Measurements from ENCODE around the gene FRMPD4.
A peak's percentile ranks its signal among the peaks of the same experiment; 100 is the strongest.
"Not testable (repeated sequence)": the region's sequence is repeated elsewhere in the genome, so short reads cannot be mapped to it uniquely, and the experiment has no call there.

The FRMPD4 gene

GRCh38 chrX:12138361-12139313, at the start of gene FRMPD4:
FRMPD4 (plus strand) TSS chrX:12138473; CDS start chrX:12138972, 499 bp downstream.
- no peak for DNase-seq

GRCh38 chrX:12089740-12090139, 48.5 kb upstream of the FRMPD4 start:
- no peak for DNase-seq

- no peak for DNase-seq
Observed at GRCh38 chrX:12113321-12113720, 25.0 kb upstream of the FRMPD4 start.

- DNase-seq = no peak
Observed at GRCh38 chrX:12115377-12115776, 22.9 kb upstream of the FRMPD4 start.

- DNase-seq = no peak
Observed at GRCh38 chrX:12118134-12118533, 20.1 kb upstream of the FRMPD4 start.

GRCh38 chrX:12128017-12128416, 10.3 kb upstream of the FRMPD4 start:
- DNase-seq = no peak

- no peak for DNase-seq
Observed at GRCh38 chrX:12137951-12138360, 317 bp upstream of the FRMPD4 start.

GRCh38 chrX:12139934-12140611, 1.8 kb downstream of the FRMPD4 start:
- no peak for DNase-seq

- no peak for DNase-seq
Observed at GRCh38 chrX:12141511-12141910, 3.2 kb downstream of the FRMPD4 start.

GRCh38 chrX:12142661-12143060, 4.4 kb downstream of the FRMPD4 start:
- DNase-seq = no peak

- no peak for DNase-seq
Observed at GRCh38 chrX:12145402-12145801, 7.1 kb downstream of the FRMPD4 start.

- no peak for DNase-seq
Observed at GRCh38 chrX:12149670-12150407, 11.6 kb downstream of the FRMPD4 start.

GRCh38 chrX:12153317-12153716, 15.0 kb downstream of the FRMPD4 start:
- DNase-seq = no peak

- DNase-seq = no peak
Observed at GRCh38 chrX:12153741-12154140, 15.5 kb downstream of the FRMPD4 start.

- no peak for DNase-seq
Observed at GRCh38 chrX:12159799-12160198, 21.5 kb downstream of the FRMPD4 start.

- no peak for DNase-seq
Observed at GRCh38 chrX:12162420-12162819, 24.1 kb downstream of the FRMPD4 start.

GRCh38 chrX:12164180-12164579, 25.9 kb downstream of the FRMPD4 start:
- not testable (repeated sequence) for DNase-seq

- no peak for DNase-seq
Observed at GRCh38 chrX:12170755-12171154, 32.5 kb downstream of the FRMPD4 start.

GRCh38 chrX:12174358-12174757, 36.1 kb downstream of the FRMPD4 start:
- DNase-seq = no peak

GRCh38 chrX:12197030-12197429, 58.8 kb downstream of the FRMPD4 start:
- no peak for DNase-seq

GRCh38 chrX:12206413-12206812, 68.1 kb downstream of the FRMPD4 start:
- no peak for DNase-seq

- peak; percentile 53 for DNase-seq
Observed at GRCh38 chrX:12210196-12210815, 72.0 kb downstream of the FRMPD4 start.

GRCh38 chrX:12210971-12211370, 72.7 kb downstream of the FRMPD4 start:
- DNase-seq = no peak

Measured in GOT3 (cell line).